Measurements from ENCODE around the gene CD226.

- TF ChIP-seq CTCF (IDR thresholded peaks at IDR 0.05), result no peak
- no peak for TF ChIP-seq POLR2A (IDR thresholded peaks at IDR 0.05)
Measured at GRCh38 chr18:69974365-69974764, 26.7 kb upstream of the CD226 start.
